WTC11 (cell line): Measurements from ENCODE around the gene ADAT1. TPM values are rescaled to one million over a fixed set of nuclear protein-coding genes. Genes with fewer than 3 reads are reported as not detected.
A peak's percentile ranks its signal among the peaks of the same experiment; 100 is the strongest.
"Not testable (repeated sequence)": the region's sequence is repeated elsewhere in the genome, so short reads cannot be mapped to it uniquely, and the experiment has no call there.

Experiments used
- ATAC-seq: fragments of 200-7000 bp; cut with Tn5 transposase; 2 replicates; pipeline ENCODE4 v1.10.0; 2021; ENCODE audit warnings: mild to moderate bottlenecking, moderate library complexity
- CTCF ChIA-PET: fragments of 300-600 bp; sonication (Branson Sonifier 250); formaldehyde crosslinking; loops from one replicate; lab custom pipeline; 2021; ENCODE audit warnings: antibody characterized with exemption; lab: Charles Lee
- POLR2A ChIA-PET: fragments of 350-600 bp; sonication (Branson Sonifier 250); formaldehyde crosslinking; loops from one replicate; lab custom pipeline; 2021; ENCODE audit warnings: antibody characterized with exemption; lab: Charles Lee
- DNase-seq: peaks from one replicate; pipeline ENCODE4 v3.0.0; 2021; ENCODE audit warnings: low spot score
- H3K27ac Mint-ChIP-seq: 2 replicates; pipeline ENCODE4 v1.8.0; 2021; ENCODE audit warnings: mixed read lengths
- H3K27me3 Mint-ChIP-seq: 2 replicates; pipeline ENCODE4 v1.8.0; 2021; ENCODE audit warnings: low read depth, mild to moderate bottlenecking, moderate library complexity, mixed read lengths
- H3K36me3 Mint-ChIP-seq: 2 replicates; pipeline ENCODE4 v1.8.0; 2021; ENCODE audit warnings: mixed read lengths
- H3K4me1 Mint-ChIP-seq: 2 replicates; pipeline ENCODE4 v1.8.0; 2022; ENCODE audit warnings: mixed read lengths
- H3K4me3 Mint-ChIP-seq: 2 replicates; pipeline ENCODE4 v1.8.0; 2021; ENCODE audit warnings: mild to moderate bottlenecking, moderate library complexity, mixed read lengths
- H3K9me3 Mint-ChIP-seq: 2 replicates; pipeline ENCODE4 v1.8.0; 2021; ENCODE audit warnings: mixed read lengths
- ATF1 ChIP-seq: sonication (generic); formaldehyde crosslinking; IDR thresholded peaks from 2 replicates; pipeline ENCODE4 v1.8.1; 2023; ENCODE audit warnings: mild to moderate bottlenecking, moderate library complexity, missing genetic modification reagents
- EMX1 ChIP-seq: fragments of 250-450 bp; sonication (Bioruptor Pico); IDR thresholded peaks from 2 replicates; pipeline ENCODE4 v1.8.0; 2021; ENCODE audit warnings: mild to moderate bottlenecking
- NFE2L1 ChIP-seq: sonication (generic); formaldehyde crosslinking; IDR thresholded peaks from 2 replicates; pipeline ENCODE4 v1.8.1; 2023; ENCODE audit warnings: missing genetic modification reagents
- RORB ChIP-seq: fragments of 250-450 bp; sonication (Bioruptor Pico); IDR thresholded peaks from 2 replicates; pipeline ENCODE4 v1.9.0; 2021; ENCODE audit warnings: mild to moderate bottlenecking
- SOX15 ChIP-seq: fragments of 250-450 bp; sonication (Bioruptor Pico); IDR thresholded peaks from 2 replicates; pipeline ENCODE4 v1.9.0; 2021; ENCODE audit warnings: mild to moderate bottlenecking
- SP1 ChIP-seq: sonication (generic); formaldehyde crosslinking; conservative IDR thresholded peaks from 2 replicates; pipeline ENCODE4 v1.8.1; 2022; ENCODE audit warnings: missing genetic modification reagents
- TP53 ChIP-seq: sonication (generic); formaldehyde crosslinking; IDR thresholded peaks from 2 replicates; pipeline ENCODE4 v1.8.1; 2023; ENCODE audit warnings: mild to moderate bottlenecking, missing genetic modification reagents
- total RNA-seq: library from RNA; stranded (reverse); gene quantifications from 3 replicates; pipeline ENCODE4 v1.2.3, GENCODE V29; 2021
- TF ChIP-seq, protein P1 (sequence below): sonication (generic); formaldehyde crosslinking; IDR thresholded peaks from 2 replicates; pipeline ENCODE4 v1.8.1; 2023; ENCODE audit warnings: mild to moderate bottlenecking, missing genetic modification reagents, borderline replicate concordance
- TF ChIP-seq, protein P2 (sequence below): sonication (generic); formaldehyde crosslinking; IDR thresholded peaks from 2 replicates; pipeline ENCODE4 v1.8.0; 2022; ENCODE audit warnings: mild to moderate bottlenecking, missing genetic modification reagents
- TF ChIP-seq, protein P3 (sequence below): sonication (generic); formaldehyde crosslinking; IDR thresholded peaks from 2 replicates; pipeline ENCODE4 v1.8.0; 2022; ENCODE audit warnings: mild to moderate bottlenecking, missing genetic modification reagents

The ADAT1 gene
- total RNA-seq, 1 experiment from 2014 or later, result 46.0 TPM

DNA sequence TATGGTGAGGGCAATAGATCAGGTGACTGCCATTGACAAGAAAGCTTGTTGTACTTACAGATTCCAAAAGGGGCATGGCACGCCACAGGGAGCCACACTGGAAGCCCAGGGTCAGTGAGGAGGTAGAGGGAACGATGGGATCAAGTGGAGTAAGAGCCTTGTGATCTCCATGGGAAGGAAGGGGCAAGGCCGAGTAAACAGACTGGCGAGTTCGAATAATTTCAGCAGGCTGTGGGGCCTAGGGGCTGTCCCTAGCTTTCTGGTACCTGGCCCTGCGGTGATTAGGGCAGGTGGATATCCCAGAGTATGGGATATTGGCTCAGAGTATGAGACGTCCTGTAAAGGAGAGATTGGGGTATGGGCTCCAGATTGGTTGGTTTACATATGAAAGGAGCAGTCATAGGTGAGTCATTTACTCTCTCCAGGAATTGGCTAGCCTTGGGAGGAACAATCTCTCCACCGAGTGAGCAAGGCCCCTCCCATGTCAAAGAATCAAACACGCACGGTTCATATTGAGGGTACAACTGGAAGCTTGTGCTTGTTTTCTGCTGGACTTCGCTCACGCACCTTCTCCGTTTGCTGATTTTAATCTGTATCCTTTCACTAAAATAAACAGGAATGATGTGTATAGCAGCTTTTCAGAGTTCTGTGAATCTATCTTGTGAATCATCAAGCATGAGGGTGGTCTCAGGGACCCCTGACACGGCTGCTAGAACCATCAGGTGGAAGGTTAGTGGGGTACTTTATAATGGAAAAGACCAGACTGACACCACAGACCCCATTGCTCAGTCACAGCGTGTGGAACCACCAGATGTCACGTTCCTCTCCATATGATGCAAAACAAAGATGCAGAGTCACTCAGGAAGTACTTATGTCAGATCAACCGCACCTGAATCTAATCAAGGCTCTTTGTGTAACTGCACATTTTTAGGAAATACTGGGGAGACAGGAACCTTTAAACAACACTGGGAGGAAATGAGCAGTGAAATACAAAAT, 29.0 kb downstream of the ADAT1 start (continued):
- TF ChIP-seq, protein P1, sequence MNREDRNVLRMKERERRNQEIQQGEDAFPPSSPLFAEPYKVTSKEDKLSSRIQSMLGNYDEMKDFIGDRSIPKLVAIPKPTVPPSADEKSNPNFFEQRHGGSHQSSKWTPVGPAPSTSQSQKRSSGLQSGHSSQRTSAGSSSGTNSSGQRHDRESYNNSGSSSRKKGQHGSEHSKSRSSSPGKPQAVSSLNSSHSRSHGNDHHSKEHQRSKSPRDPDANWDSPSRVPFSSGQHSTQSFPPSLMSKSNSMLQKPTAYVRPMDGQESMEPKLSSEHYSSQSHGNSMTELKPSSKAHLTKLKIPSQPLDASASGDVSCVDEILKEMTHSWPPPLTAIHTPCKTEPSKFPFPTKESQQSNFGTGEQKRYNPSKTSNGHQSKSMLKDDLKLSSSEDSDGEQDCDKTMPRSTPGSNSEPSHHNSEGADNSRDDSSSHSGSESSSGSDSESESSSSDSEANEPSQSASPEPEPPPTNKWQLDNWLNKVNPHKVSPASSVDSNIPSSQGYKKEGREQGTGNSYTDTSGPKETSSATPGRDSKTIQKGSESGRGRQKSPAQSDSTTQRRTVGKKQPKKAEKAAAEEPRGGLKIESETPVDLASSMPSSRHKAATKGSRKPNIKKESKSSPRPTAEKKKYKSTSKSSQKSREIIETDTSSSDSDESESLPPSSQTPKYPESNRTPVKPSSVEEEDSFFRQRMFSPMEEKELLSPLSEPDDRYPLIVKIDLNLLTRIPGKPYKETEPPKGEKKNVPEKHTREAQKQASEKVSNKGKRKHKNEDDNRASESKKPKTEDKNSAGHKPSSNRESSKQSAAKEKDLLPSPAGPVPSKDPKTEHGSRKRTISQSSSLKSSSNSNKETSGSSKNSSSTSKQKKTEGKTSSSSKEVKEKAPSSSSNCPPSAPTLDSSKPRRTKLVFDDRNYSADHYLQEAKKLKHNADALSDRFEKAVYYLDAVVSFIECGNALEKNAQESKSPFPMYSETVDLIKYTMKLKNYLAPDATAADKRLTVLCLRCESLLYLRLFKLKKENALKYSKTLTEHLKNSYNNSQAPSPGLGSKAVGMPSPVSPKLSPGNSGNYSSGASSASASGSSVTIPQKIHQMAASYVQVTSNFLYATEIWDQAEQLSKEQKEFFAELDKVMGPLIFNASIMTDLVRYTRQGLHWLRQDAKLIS, result no peak
- TF ChIP-seq NFE2L1 (CRISPR knock-in tag) (0 out of 2 replicates have a peak, but pooled peaks have one; percentile 18), EMX1 (CRISPR knock-in tag) (no peak), ATF1 (no peak), SOX15 (CRISPR knock-in tag) (no peak)
- TF ChIP-seq, protein P2, sequence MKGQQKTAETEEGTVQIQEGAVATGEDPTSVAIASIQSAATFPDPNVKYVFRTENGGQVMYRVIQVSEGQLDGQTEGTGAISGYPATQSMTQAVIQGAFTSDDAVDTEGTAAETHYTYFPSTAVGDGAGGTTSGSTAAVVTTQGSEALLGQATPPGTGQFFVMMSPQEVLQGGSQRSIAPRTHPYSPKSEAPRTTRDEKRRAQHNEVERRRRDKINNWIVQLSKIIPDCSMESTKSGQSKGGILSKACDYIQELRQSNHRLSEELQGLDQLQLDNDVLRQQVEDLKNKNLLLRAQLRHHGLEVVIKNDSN (CRISPR knock-in tag), result no peak

DNA sequence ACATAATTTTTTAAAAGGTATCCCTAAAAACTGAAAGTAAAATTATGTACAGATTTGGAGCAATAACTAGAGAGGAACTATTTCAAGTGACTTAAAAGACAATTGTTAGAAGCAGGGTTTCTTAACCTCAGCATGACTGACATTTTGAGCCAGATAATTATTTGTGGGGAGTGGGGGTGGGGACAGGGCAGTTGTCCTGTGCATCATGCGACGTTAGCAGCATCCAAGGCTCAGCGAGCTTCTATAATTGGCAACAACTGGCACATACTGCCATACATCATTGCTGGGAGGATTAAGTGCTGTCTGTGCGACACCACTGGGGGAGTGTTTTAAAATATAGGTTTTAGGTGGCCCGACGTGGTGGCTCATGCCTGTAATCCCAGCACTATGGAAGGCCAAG, 29.8 kb downstream of the ADAT1 start:
- ChIA-PET CTCF (interaction anchor here (0.5 to 1.0 kb wide), 3 partner anchors 30 to 78 kb away, joined by 3 to 4 read pairs (median 3); partner anchors contain the start of gene ADAT1), POLR2A (interaction anchor here (0.6 kb wide), 1 partner anchor 138 kb away, joined by 5 read pairs; no protein-coding TSS in a partner anchor)
- DNase-seq, result no peak
- Mint-ChIP-seq H3K4me1 (peaks cover 52% of the 10 kb centered on the region), H3K36me3 (peaks cover 17% of the 10 kb centered on the region), H3K4me3 (no peak overlapping the region; the same call in 1 of the 2 replicates), H3K27me3 (no peaks in the 10 kb centered on the region)
- ATAC-seq, result no peak
- TF ChIP-seq RORB (CRISPR knock-in tag), result no peak
- TF ChIP-seq, protein P3, sequence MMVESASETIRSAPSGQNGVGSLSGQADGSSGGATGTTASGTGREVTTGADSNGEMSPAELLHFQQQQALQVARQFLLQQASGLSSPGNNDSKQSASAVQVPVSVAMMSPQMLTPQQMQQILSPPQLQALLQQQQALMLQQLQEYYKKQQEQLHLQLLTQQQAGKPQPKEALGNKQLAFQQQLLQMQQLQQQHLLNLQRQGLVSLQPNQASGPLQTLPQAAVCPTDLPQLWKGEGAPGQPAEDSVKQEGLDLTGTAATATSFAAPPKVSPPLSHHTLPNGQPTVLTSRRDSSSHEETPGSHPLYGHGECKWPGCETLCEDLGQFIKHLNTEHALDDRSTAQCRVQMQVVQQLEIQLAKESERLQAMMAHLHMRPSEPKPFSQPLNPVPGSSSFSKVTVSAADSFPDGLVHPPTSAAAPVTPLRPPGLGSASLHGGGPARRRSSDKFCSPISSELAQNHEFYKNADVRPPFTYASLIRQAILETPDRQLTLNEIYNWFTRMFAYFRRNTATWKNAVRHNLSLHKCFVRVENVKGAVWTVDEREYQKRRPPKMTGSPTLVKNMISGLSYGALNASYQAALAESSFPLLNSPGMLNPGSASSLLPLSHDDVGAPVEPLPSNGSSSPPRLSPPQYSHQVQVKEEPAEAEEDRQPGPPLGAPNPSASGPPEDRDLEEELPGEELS (CRISPR knock-in tag), result no peak
- no peak for TF ChIP-seq TP53 (CRISPR knock-in tag)
- TF ChIP-seq SP1 (CRISPR knock-in tag), result no peak
- TF ChIP-seq, all 79 proteins: peak for 0
- Mint-ChIP-seq H3K27ac (peak overlapping the region; percentile 19; the same call in 1 of the 2 replicates), H3K9me3 (peaks cover 10% of the 10 kb centered on the region)

DNA sequence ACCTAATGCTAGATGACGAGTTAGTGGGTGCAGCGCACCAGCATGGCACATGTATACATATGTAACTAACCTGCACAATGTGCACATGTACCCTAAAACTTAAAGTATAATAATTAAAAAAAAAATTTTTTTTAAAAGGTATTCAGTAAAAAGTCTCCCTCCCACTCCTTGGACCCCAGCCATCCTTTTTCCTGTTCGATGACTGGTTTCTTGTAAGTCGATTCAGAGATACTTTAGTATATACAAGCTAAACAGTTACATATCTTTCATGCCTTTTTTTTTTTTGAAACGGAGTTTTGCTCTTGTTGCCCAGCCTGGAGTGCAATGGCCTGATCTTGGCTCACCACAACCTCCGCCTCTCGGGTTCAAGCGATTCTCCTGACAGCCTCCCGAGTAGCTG, 31.2 kb downstream of the ADAT1 start:
- H3K27ac Mint-ChIP-seq, POLR2A ChIA-PET, H3K9me3 Mint-ChIP-seq, DNase-seq, H3K27me3 Mint-ChIP-seq, H3K4me3 Mint-ChIP-seq, H3K36me3 Mint-ChIP-seq, ATAC-seq: not testable (repeated sequence)
- H3K4me1 Mint-ChIP-seq, result peaks cover 52% of the 10 kb centered on the region
- CTCF ChIA-PET, result interaction anchor here (0.8 to 1.7 kb wide), 4 partner anchors 25 to 188 kb away, joined by 3 to 18 read pairs (median 6); partner anchors contain the start of gene GABARAPL2
